Measurements from ENCODE around the gene PPM1L. TPM values are rescaled to one million over a fixed set of nuclear protein-coding genes. Genes with fewer than 3 reads are reported as not detected.

The PPM1L gene
- total and polyA plus RNA-seq, 4 experiments from 2014 or later = 0.84 to 6.5 (median 3.4) TPM

DNA sequence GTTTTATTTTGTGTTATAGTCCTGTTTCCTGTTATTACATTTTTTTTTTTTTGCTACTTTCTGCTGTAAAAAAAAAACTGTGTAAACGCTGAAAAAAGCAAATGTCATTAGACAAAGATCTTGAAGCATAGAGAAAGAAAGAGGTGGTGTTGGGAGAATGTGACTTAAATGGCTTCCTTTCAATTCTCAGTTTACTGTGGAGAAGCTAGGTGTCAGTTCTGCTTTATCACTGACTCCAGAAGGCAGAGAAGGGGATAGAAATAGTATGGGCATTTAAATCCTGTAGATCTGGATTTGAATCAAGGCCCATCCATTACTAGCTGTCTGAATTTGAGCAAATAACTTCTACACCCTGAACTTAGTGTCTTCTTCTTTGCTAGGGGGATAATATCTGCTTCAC lies 23.0 kb downstream of the PPM1L start:
- no peak overlapping the region for H3K4me3 ChIP-seq (ENCODE audit: low read length in 2 of 2)
- no peaks in the 10 kb centered on the region for H3K4me1 ChIP-seq (ENCODE audit: insufficient read depth, low read length)
- H3K36me3 ChIP-seq (ENCODE audit: insufficient read depth, low read length) = no peaks in the 10 kb centered on the region
- H3K36me3 Mint-ChIP-seq = no peaks in the 10 kb centered on the region
- no peak for DNase-seq
- no peaks in the 10 kb centered on the region for H3K9me3 ChIP-seq (ENCODE audit: control insufficient read depth in 1 of 2, low read length in 2 of 2)
- no peak overlapping the region for H3K4me3 Mint-ChIP-seq
- CTCF ChIA-PET (ENCODE audit: partially characterized antibody) = no interaction called here
- H3K4me1 Mint-ChIP-seq = no peaks in the 10 kb centered on the region
- H3K27ac Mint-ChIP-seq = no peak overlapping the region
- H3K27me3 ChIP-seq (ENCODE audit: insufficient read depth, low read length) = no peaks in the 10 kb centered on the region
- POLR2A ChIA-PET (ENCODE audit: partially characterized antibody) = no interaction called here
- no peak overlapping the region for H3K27ac ChIP-seq (ENCODE audit: low read depth, low read length)
- no peaks in the 10 kb centered on the region for H3K27me3 Mint-ChIP-seq
- intact Hi-C loops (cut with micrococcal nuclease) = no loop called here
- no peaks in the 10 kb centered on the region for H3K9me3 Mint-ChIP-seq

DNA sequence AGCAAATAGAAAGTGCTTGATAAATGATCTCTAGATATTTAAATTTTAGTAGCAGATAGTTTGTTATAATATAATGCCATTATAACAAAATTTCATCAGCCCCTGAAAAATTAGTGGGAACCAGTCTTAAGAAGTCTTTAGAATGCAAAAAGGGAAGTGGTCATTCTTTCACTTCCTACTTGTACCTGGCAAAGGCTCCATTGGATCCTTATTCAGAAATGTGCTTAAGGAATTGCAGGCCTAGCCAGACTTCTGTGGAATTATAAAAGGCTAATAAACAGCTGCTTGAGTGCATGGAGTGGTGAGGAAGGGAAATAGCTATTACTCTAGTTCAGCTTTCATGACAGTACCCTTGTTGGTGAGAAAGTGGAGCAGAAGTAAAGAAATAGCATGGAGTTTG lies 24.2 kb downstream of the PPM1L start:
- Mint-ChIP-seq H3K27ac (no peak overlapping the region), H3K36me3 (no peaks in the 10 kb centered on the region), H3K4me1 (peaks cover 0 to 3% (median 0%) of the 10 kb centered on the region in 4 donors), H3K9me3 (no peaks in the 10 kb centered on the region), H3K4me3 (no peak overlapping the region), H3K27me3 (no peaks in the 10 kb centered on the region)
- Histone ChIP-seq H3K27ac (ENCODE audit: low read depth, low read length) (no peak overlapping the region), H3K27me3 (ENCODE audit: insufficient read depth, low read length) (no peaks in the 10 kb centered on the region), H3K9me3 (ENCODE audit: control insufficient read depth in 1 of 2, low read length in 2 of 2) (no peaks in the 10 kb centered on the region), H3K4me1 (ENCODE audit: insufficient read depth, low read length) (no peaks in the 10 kb centered on the region), H3K4me3 (ENCODE audit: low read length in 2 of 2) (no peak overlapping the region), H3K36me3 (ENCODE audit: insufficient read depth, low read length) (no peaks in the 10 kb centered on the region)
- intact Hi-C loops (cut with micrococcal nuclease) = no loop called here
- no peak for DNase-seq
- ChIA-PET CTCF (ENCODE audit: partially characterized antibody) (no interaction called here), POLR2A (ENCODE audit: partially characterized antibody) (no interaction called here)

DNA sequence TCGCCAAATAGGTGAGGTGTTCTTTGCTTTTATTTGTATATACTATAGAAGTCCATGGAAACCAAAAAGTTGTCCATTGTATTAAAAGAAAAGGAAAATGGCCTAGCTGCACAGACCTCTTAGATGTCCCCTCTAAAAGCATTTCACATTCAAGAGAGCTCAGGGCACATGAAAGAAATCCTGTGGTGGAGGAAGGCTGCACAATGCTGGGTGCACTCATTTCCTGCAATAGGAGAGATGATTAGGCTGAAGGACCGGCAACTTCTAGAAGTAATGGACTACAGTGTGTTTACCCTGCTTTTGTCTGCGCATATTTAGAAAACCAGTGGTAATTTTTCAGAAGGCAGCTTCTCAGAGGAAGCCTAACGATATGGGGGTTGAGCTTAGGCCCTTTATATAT lies 25.4 kb downstream of the PPM1L start:
- Histone ChIP-seq H3K27ac (ENCODE audit: low read depth, low read length) (no peak overlapping the region), H3K27me3 (ENCODE audit: insufficient read depth, low read length) (no peaks in the 10 kb centered on the region), H3K36me3 (ENCODE audit: insufficient read depth, low read length) (no peaks in the 10 kb centered on the region), H3K4me1 (ENCODE audit: insufficient read depth, low read length) (no peaks in the 10 kb centered on the region), H3K4me3 (ENCODE audit: low read length in 2 of 2) (no peak overlapping the region), H3K9me3 (ENCODE audit: control insufficient read depth in 1 of 2, low read length in 2 of 2) (no peaks in the 10 kb centered on the region)
- no peak overlapping the region for H3K27ac Mint-ChIP-seq
- no peak overlapping the region for H3K4me3 Mint-ChIP-seq
- no peaks in the 10 kb centered on the region for H3K27me3 Mint-ChIP-seq
- peaks cover 0 to 2% (median 0%) of the 10 kb centered on the region in 8 donors for H3K9me3 Mint-ChIP-seq
- peaks cover 0 to 1% of the 10 kb centered on the region in 2 donors for H3K36me3 Mint-ChIP-seq
- ChIA-PET CTCF (ENCODE audit: partially characterized antibody) (no interaction called here), POLR2A (ENCODE audit: partially characterized antibody) (no interaction called here)
- peaks cover 0 to 3% (median 1%) of the 10 kb centered on the region in 4 donors for H3K4me1 Mint-ChIP-seq
- DNase-seq = no peak
- intact Hi-C loops (cut with micrococcal nuclease) = no loop called here

DNA sequence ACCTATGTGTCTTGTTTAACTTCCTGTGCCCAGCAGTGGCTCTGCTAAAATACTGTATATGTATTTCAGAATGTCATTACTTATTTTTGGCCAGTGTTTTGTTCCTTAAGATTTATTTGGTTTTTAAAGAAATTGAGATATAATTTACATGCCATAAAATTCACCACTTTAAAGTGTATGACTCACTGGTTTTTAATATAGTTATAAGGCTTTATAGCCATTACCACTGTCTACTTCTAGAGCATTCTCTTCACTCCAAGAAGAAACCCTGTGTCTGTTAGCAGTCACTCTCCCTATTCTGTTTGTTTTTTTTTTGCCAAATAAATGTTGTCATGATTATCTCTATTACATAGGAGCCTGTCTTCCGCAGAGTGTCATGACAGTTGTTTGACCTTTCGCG lies 25.8 kb downstream of the PPM1L start:
- Mint-ChIP-seq H3K27ac (no peak overlapping the region), H3K36me3 (peaks cover 0 to 1% of the 10 kb centered on the region in 2 donors), H3K9me3 (peaks cover 0 to 5% (median 1%) of the 10 kb centered on the region in 8 donors), H3K4me3 (no peak overlapping the region), H3K4me1 (peaks cover 0 to 3% (median 1%) of the 10 kb centered on the region in 4 donors), H3K27me3 (no peaks in the 10 kb centered on the region)
- no peaks in the 10 kb centered on the region for H3K4me1 ChIP-seq (ENCODE audit: insufficient read depth, low read length)
- no peaks in the 10 kb centered on the region for H3K27me3 ChIP-seq (ENCODE audit: insufficient read depth, low read length)
- H3K36me3 ChIP-seq (ENCODE audit: insufficient read depth, low read length) = no peaks in the 10 kb centered on the region
- no peak overlapping the region for H3K27ac ChIP-seq (ENCODE audit: low read depth, low read length)
- H3K9me3 ChIP-seq (ENCODE audit: control insufficient read depth in 1 of 2, low read length in 2 of 2) = no peaks in the 10 kb centered on the region
- intact Hi-C loops (cut with micrococcal nuclease) = no loop called here
- ChIA-PET POLR2A (ENCODE audit: partially characterized antibody) (no interaction called here), CTCF (ENCODE audit: partially characterized antibody) (no interaction called here)
- H3K4me3 ChIP-seq (ENCODE audit: low read length in 2 of 2) = no peak overlapping the region
- DNase-seq = no peak

DNA sequence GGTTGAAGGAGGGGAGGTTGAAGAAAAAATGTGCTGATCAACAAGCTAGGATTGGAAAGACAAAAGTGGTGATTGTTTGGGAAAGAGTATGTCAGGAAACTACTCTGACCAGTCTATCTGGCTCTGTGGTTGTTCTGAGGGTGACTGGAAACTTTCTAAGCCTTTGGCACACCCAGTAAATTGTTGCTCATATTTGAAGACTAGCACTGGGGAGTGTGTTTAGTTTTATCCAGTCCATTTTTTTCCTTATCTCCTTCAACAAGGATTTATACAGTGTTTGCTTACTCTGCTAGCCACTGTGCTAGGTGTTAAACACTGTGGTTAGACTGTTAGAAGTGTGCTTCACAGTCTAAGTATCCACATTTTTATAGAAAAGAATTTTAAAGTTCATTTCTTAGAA lies 28.8 kb downstream of the PPM1L start:
- POLR2A ChIA-PET (ENCODE audit: partially characterized antibody) = no interaction called here
- no peak for DNase-seq
- H3K27ac ChIP-seq (ENCODE audit: low read depth, low read length) = no peak overlapping the region
- H3K27ac Mint-ChIP-seq = no peak overlapping the region
- peaks cover 0 to 3% (median 1%) of the 10 kb centered on the region in 4 donors for H3K4me1 Mint-ChIP-seq
- intact Hi-C loops (cut with micrococcal nuclease) = no loop called here
- peaks cover 0 to 18% (median 8%) of the 10 kb centered on the region in 8 donors for H3K9me3 Mint-ChIP-seq
- no peak overlapping the region for H3K4me3 ChIP-seq (ENCODE audit: low read length in 2 of 2)
- peaks cover 0 to 2% of the 10 kb centered on the region in 2 donors for H3K27me3 Mint-ChIP-seq
- H3K4me3 Mint-ChIP-seq = no peak overlapping the region
- no peaks in the 10 kb centered on the region for H3K4me1 ChIP-seq (ENCODE audit: insufficient read depth, low read length)
- H3K9me3 ChIP-seq (ENCODE audit: control insufficient read depth in 1 of 2, low read length in 2 of 2) = no peaks in the 10 kb centered on the region
- CTCF ChIA-PET (ENCODE audit: partially characterized antibody) = interaction anchor here (0.9 kb wide), 1 partner anchor 26 kb away, joined by 3 read pairs; no protein-coding TSS in a partner anchor
- H3K36me3 ChIP-seq (ENCODE audit: insufficient read depth, low read length) = no peaks in the 10 kb centered on the region
- H3K27me3 ChIP-seq (ENCODE audit: insufficient read depth, low read length) = no peaks in the 10 kb centered on the region
- H3K36me3 Mint-ChIP-seq = peaks cover 0 to 1% of the 10 kb centered on the region in 2 donors

DNA sequence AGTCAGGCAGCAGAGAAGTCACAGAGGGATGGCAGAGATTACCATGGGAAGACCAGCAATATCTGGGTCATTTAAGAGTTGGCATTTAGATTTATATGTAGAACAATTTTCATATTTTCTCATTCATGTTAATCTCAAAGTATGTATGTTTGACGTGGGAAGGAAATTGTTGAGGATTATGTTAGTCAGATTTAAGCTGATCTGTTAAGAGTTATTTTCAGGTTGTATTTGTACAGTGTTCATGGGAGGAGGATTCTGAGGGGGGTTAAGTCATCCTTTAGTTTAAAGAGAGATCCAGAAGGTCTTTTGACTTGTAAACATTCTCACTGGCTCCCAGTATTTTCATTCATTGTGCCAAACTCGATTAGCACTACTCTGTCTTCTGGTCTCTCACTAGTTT lies 34.7 kb downstream of the PPM1L start:
- peaks cover 0 to 18% (median 8%) of the 10 kb centered on the region in 8 donors for H3K9me3 Mint-ChIP-seq
- H3K9me3 ChIP-seq (ENCODE audit: control insufficient read depth in 1 of 2, low read length in 2 of 2) = no peaks in the 10 kb centered on the region
- no peaks in the 10 kb centered on the region for H3K27me3 ChIP-seq (ENCODE audit: insufficient read depth, low read length)
- peaks cover 0 to 1% of the 10 kb centered on the region in 2 donors for H3K36me3 Mint-ChIP-seq
- H3K4me1 ChIP-seq (ENCODE audit: insufficient read depth, low read length) = no peaks in the 10 kb centered on the region
- no peak overlapping the region for H3K27ac Mint-ChIP-seq
- H3K27me3 Mint-ChIP-seq = peaks cover 0 to 2% of the 10 kb centered on the region in 2 donors
- H3K27ac ChIP-seq (ENCODE audit: low read depth, low read length) = no peak overlapping the region
- H3K36me3 ChIP-seq (ENCODE audit: insufficient read depth, low read length) = no peaks in the 10 kb centered on the region
- no peak overlapping the region for H3K4me3 ChIP-seq (ENCODE audit: low read length in 2 of 2)
- ChIA-PET POLR2A (ENCODE audit: partially characterized antibody) (no interaction called here), CTCF (ENCODE audit: partially characterized antibody) (no interaction called here)
- no peaks in the 10 kb centered on the region for H3K4me1 Mint-ChIP-seq
- DNase-seq = no peak
- intact Hi-C loops (cut with micrococcal nuclease) = no loop called here
- no peak overlapping the region for H3K4me3 Mint-ChIP-seq

DNA sequence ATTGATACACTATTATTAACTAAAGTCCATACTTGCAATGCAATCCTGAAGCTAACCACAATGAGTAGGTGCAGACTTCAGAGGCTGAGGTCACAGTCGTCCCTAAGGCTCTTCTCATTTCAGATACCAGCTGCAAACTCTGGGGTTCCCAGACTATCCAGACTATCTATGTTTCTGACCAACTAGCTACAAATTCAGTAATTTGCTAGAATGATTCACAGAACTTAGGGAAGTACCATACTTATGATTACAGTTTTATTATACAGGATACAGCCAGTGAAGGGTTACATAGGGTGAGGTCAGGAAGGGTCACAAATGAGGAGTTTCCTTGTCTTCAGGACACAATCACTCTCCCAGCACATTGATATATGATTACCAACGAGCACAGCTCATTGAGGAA lies 36.5 kb downstream of the PPM1L start:
- no peak overlapping the region for H3K4me3 Mint-ChIP-seq

DNA sequence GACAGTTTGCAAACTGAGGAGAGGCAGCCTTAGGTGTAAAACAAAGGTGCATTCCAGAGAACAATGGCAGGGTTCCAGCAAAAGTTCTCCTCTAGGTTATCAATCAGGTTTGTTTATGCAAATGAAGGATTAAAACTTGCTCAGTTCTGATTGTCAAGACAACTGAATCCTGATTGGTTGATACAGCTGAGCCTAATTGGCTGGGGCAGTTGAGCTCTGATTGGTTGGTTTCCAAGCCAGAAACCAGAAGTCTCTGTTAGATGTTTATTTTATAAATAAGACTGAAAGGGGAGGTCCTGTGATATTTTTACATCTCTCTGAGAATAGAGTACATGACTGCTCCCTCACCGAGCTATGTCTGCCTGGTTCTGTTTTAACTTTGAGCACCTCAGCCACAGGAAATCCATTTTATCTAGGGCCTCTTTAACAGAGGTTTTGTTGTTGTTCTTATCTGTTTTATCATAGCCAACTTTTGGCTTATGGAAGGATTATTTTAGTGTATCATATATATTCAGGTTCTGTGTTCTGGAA lies 37.8 kb downstream of the PPM1L start:
- peaks cover 2% of the 10 kb centered on the region in 2 donors for H3K27me3 Mint-ChIP-seq
- Histone ChIP-seq H3K4me3 (ENCODE audit: low read length in 2 of 2) (no peak overlapping the region), H3K36me3 (ENCODE audit: insufficient read depth, low read length) (no peaks in the 10 kb centered on the region), H3K4me1 (ENCODE audit: insufficient read depth, low read length) (no peaks in the 10 kb centered on the region), H3K27me3 (ENCODE audit: insufficient read depth, low read length) (no peaks in the 10 kb centered on the region), H3K9me3 (ENCODE audit: control insufficient read depth in 1 of 2, low read length in 2 of 2) (no peaks in the 10 kb centered on the region), H3K27ac (ENCODE audit: low read depth, low read length) (no peak overlapping the region)
- no peaks in the 10 kb centered on the region for H3K4me1 Mint-ChIP-seq
- ChIA-PET CTCF (ENCODE audit: partially characterized antibody) (no interaction called here), POLR2A (ENCODE audit: partially characterized antibody) (no interaction called here)
- H3K9me3 Mint-ChIP-seq = peaks cover 0 to 3% (median 0%) of the 10 kb centered on the region in 8 donors
- H3K4me3 Mint-ChIP-seq = no peak overlapping the region
- H3K36me3 Mint-ChIP-seq = no peaks in the 10 kb centered on the region
- peak overlapping the region in 1 of 7 donors; percentile 17 for H3K27ac Mint-ChIP-seq
- DNase-seq = no peak
- intact Hi-C loops (cut with micrococcal nuclease) = no loop called here

More for the DNA sequence above, 36.5 kb downstream of the PPM1L start:
- CTCF ChIA-PET (ENCODE audit: partially characterized antibody) = no interaction called here
- Histone ChIP-seq H3K4me3 (ENCODE audit: low read length in 2 of 2) (no peak overlapping the region), H3K9me3 (ENCODE audit: control insufficient read depth in 1 of 2, low read length in 2 of 2) (no peaks in the 10 kb centered on the region), H3K36me3 (ENCODE audit: insufficient read depth, low read length) (no peaks in the 10 kb centered on the region), H3K27ac (ENCODE audit: low read depth, low read length) (no peak overlapping the region), H3K4me1 (ENCODE audit: insufficient read depth, low read length) (no peaks in the 10 kb centered on the region), H3K27me3 (ENCODE audit: insufficient read depth, low read length) (no peaks in the 10 kb centered on the region)
- intact Hi-C loops (cut with micrococcal nuclease) = no loop called here
- H3K4me1 Mint-ChIP-seq = no peaks in the 10 kb centered on the region
- peaks cover 0 to under 1% of the 10 kb centered on the region in 2 donors for H3K27me3 Mint-ChIP-seq
- peaks cover 0 to 9% (median 4%) of the 10 kb centered on the region in 8 donors for H3K9me3 Mint-ChIP-seq
- H3K27ac Mint-ChIP-seq = peak overlapping the region in 1 of 7 donors; percentile 42
- no peak for DNase-seq
- H3K36me3 Mint-ChIP-seq = no peaks in the 10 kb centered on the region
- POLR2A ChIA-PET (ENCODE audit: partially characterized antibody) = no interaction called here

Measured in CD4-positive, alpha-beta memory T cell (primary cell).